ENCODE data around the gene UBE2N.
"Not testable (repeated sequence)": the region's sequence is repeated elsewhere in the genome, so short reads cannot be mapped to it uniquely, and the experiment has no call there.

UBE2N gene

DNA sequence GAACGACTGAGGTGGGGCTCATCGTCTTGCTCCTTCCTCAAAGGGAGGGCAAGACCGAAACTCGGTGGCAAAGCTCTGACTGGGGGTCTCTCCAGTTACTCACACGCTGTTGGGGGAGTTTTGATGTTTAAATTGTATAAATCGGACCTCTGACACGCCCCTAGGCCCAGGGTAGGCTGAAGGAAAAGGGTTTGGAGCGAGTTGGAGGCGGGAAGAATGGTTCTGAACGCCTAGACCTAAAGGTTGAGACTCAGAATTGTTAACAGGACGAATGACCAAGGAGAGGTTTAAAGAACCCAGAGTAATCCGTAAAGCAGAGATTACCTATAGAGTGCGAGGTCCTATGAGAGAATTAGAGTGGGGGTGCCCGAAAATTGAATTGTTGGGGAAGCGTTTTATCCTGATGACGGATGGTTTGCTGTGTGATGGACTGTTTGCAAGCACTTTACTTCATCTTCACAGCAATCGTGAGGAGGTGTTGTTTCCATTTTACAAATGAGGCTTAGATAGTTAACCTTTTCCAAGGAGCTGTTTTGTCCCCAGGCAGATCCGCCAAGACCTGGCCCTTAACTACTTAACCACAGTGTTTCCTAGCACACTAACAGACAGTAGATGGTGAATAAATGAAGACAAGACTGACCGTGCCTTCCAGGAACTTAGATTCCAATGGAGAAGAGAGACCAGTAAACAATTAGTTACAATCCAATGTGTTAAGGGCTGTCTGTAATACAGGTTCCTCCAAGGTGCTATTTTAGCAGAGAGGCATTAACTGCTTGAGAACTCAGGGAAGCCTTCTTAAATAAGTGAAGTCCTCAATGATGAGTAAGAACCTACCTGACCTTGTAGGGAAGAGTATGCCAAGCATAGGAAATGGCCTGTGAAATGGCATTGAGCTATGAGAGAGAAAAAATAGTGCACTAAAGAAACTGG, 929 bp upstream of the UBE2N start:
- no peak for DNase-seq

DNA sequence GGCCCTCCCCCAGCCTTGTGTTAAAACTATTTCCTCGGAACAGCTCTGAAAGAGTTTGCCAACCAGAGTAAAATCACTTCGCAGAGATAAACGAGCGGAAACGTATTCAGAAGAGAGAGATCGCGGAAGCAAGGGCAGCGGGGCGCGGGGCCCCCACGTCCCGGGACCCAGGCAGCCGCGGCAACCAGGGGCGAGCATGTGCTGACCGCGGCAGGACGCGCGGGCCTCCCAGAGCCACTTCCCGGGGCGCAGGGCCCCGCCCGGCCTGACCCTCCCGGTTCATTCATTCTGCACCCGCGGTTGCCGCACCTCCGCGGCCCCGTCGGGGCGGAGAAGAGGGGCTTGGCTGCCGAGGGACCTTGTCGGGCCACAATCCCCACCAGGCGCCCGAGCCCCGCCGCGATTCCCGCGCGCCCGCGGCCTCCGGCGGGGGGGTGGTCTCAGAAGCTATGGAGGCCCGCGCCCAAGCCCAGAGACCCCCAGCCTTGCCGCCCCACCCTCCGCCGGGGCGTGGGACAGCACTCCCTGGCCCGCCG, 598 bp downstream of the UBE2N start:
- peak; percentile 19 for DNase-seq

GRCh38 chr12:93440043-93440835, 1.5 kb downstream of the UBE2N start:
- DNase-seq: no peak

- DNase-seq: no peak
Observed at GRCh38 chr12:93438266-93439050, 3.3 kb downstream of the UBE2N start.

DNA sequence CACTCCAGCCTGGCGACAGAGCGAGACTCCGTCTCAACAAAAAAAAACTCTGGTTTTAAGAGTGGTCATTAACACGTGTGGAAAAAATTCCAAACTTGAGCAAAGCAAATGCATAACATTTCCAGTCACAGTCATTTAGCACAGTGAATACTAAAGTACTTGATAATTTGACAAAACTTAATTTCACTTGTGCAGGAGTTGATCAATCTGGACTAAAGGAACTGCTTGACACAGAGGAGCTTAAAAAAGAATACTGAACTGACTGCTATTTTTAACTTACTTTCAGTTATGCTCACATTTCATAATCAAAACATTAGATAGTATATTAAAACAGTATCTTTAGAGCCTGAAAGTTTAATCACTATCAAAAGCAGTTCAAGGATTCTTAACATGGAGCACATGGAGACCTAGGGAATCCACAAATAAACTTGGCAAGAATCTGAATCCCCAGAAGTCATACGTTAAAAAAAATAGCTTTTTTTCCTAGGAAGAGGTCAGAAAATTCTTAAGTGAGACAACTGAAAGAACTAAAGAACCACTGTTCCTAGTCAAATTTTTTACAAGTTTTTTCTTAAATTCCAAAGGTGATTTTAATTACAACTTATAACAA, 7.4 kb downstream of the UBE2N start:
- DNase-seq: no peak

DNA sequence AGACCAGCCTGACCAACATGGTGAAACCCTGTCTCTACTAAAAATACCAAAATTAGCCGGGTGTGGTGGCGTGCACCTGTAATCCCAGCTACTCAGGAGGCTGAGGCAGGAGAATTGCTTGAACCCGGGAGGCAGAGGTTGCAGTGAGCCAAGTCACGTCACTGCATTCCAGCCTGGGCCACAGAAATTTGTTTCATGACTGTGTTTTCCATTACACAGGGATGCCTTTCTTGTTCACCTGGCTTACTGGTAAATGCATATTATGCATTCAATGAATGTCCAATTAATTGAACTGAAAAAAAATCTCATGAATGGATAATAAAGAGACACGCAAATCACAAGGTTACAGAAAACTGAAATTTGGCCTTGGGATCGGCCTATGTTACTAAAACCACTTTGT, 9.7 kb downstream of the UBE2N start:
- DNase-seq: not testable (repeated sequence)

DNA sequence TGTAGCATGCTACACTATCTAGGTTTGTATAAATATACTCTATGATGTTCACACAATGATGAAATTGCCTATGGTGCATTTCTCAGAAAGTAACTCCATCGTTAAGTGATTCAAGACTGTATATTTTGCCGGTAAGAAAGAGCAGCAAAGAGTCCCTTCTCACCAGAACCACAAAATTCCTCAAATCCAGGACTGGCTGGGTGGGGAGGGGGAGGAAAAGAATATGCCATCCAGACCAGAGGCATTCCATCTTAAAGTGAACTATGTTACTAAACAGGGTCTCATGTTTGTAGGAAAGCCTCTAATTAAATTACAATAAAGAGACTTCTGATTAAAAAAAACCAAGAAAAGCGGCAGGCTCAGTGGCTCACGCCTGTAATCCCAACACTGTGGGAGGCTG, 11.5 kb downstream of the UBE2N start:
- DNase-seq: no peak

DNA sequence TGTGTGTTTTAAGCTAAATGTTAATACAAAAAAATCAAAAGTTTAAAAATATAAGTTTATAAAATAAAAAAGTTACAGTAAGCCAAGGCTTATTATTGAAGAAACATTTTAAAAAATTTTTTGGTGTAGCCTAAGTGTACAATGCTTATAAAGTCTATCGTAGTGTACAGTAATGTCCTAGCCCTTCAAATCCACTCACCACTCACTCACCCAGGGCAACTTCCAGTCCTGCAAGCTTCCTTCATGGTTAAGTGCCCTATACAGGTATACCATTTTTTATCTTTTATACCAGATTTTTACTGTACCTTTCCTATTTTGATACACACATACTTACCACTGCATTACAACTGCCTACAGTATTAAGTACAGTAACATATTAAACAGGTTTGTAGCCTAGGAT, 11.9 kb downstream of the UBE2N start:
- DNase-seq: no peak

- DNase-seq: no peak
Observed at GRCh38 chr12:93429448-93429847, 12.3 kb downstream of the UBE2N start.

- DNase-seq: no peak
Observed at GRCh38 chr12:93427779-93428564, 13.8 kb downstream of the UBE2N start.

GRCh38 chr12:93426412-93426805, 15.3 kb downstream of the UBE2N start:
- DNase-seq: no peak

DNA sequence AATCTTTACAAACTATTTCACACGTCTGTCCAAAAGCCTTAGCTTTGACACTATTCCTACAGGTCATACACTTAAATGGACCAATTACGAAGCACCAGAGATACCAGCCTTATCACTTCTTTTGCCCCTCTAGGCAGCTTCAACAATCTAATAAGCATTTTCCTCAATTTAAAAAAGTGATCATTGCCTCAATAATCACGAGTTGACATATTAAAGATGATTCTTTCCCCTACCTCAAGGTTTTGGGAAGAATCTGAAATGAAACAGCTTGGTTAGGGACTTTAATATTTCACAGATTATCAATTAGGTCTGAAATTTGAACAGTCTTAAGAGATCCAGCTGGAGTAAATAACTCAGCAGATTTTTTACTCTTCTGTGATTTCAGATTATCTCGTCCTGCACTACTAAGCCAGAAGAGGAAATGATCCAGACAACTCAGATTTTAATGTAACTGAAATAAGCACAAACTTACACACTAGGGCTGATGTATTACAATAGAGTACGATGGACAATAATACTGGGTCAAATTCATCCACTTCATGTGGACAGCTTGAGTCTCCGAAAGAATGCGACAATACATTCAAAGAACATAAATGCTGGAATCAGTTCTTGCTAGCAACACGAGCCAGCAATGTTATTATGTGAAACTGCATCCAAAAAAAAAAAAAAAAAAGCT, 15.9 kb downstream of the UBE2N start:
- no peak for DNase-seq

DNA sequence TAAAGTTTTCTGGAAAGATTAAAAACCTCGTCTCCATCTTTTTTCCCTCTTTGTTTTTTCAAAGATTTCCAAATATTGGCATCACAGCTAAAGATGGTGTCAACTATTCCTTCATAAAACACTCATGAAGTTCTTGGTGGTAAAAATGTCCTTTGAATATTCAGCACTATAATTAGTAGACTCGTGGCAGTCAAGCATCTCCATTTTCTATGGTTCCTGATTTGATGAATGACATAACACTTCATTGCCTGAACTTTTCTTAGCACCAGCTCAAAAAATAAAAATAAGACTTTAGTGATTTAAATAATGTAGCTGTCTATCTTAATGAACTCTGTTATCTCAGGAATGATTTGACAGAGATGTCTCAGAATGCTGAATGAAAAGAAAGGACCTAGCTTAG, 19.7 kb downstream of the UBE2N start:
- DNase-seq: no peak

DNA sequence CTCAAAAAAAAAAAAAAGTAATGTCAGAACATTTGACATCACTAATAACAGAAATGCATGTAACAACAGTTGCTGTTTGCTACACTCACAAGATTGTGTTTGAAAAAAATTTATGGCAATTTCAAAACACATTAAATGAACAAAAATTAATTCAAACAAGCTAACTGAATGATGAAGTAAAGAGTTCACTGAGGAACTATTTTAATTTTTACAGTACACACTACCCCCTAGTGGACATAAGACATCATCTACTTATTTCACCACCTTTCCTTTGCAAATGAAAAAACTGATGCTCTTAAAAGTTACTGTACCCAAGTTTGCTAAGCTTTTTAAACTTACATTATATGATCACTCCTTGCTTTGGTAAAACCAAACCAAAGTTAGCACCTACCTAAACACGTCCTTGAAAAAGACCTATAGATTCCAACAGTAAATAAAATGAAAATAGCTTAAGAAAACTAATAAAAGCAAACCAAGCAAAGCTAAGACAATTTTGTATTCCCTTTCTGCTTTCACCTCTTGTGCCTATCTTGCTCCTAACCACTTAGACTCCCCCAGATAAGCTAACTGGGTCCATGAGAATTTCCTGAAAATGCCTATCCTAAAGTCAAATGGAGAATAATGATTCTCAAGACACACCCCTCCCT, 22.2 kb downstream of the UBE2N start:
- no peak for DNase-seq

GRCh38 chr12:93417967-93418480, 23.7 kb downstream of the UBE2N start:
- no peak for DNase-seq

GRCh38 chr12:93415723-93416464, 25.9 kb downstream of the UBE2N start:
- no peak for DNase-seq

- no peak for DNase-seq
Observed at GRCh38 chr12:93413064-93413463, 28.7 kb downstream of the UBE2N start.

DNA sequence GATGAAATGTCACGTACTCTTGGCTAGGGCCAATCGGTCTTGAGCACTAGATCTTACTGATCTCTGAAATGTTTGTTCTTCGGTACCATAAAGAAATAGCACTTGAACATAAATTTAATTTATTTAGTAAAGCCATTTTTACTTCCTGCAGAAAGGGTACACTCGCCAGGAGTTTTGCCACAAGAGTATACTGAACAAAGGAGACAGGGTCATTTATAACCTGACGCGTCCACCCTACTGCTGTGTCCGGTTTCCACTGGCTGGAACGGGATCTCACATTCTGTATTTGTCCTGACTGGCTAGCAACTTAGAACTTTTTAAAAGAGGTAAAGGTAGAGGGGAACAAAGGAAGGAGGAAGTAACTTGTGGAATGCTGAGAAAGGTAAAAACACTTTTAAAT, 29.4 kb downstream of the UBE2N start:
- not testable (repeated sequence) for DNase-seq

DNA sequence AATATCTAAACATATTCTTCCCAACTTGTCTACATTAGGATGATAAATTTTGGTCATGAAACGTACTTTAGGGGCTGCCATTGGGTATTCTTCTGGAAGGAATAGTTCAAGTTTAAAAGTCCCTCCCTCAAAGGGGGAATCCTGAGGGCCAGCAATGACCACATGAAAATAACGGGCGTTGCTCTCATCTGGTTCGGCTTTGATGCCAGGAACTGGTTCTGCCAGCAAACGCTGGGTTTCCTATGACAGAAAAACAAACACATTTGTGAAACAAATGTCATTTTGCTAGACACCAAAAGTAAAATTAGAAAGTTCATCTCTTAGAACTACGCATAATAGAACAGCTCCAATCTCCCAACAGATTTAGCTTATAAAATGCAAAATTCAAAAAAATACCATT, 30.7 kb downstream of the UBE2N start:
- not testable (repeated sequence) for DNase-seq
